Natural killer cell (primary cell): ENCODE measurements around the gene ENDOV. TPM values are rescaled to one million over a fixed set of nuclear protein-coding genes. Genes with fewer than 3 reads are reported as not detected.

ENCODE experiments used
- ATAC-seq, 3 donors: fragments of 150-1000 bp in 2 of 3; fragments of 200-7000 bp in 1 of 3; cut with Tn5 transposase; 1 replicate in 1 of 3; 2 replicates in 2 of 3; pipeline ENCODE4 v1.10.0; 2021; ENCODE audit warnings: mild to moderate bottlenecking in 2 of 3, moderate library complexity in 2 of 3
- DNase-seq, 2 donors: peaks; one replicate each; pipeline versions ENCODE4 v3.0.0 to v3.0.0-alpha.2; 2013 to 2021; ENCODE audit warnings: mixed read lengths in 1 of 2
- H3K27ac ChIP-seq: one replicate; pipeline ENCODE4 v1.5.1; 2013; ENCODE audit warnings: mild to moderate bottlenecking, low read length
- H3K27me3 ChIP-seq: one replicate; pipeline ENCODE4 v1.6.1; 2013; ENCODE audit warnings: low read length; ENCODE audit not compliant: control insufficient read depth, insufficient read depth
- H3K36me3 ChIP-seq: one replicate; pipeline ENCODE4 v1.6.1; 2013; ENCODE audit warnings: low read length; ENCODE audit not compliant: control insufficient read depth, insufficient read depth
- H3K4me1 ChIP-seq: one replicate; pipeline ENCODE4 v1.6.1; 2013; ENCODE audit warnings: low read length; ENCODE audit not compliant: control insufficient read depth, insufficient read depth
- H3K4me3 ChIP-seq: one replicate; pipeline ENCODE4 v1.5.1; 2013; ENCODE audit warnings: low read length
- H3K9me3 ChIP-seq: one replicate; pipeline ENCODE4 v1.6.1; 2013; ENCODE audit warnings: low read length; ENCODE audit not compliant: control insufficient read depth, insufficient read depth
- H3K27ac Mint-ChIP-seq, 2 donors: one replicate each; pipeline ENCODE4 v1.8.0; 2022; ENCODE audit warnings: mild to moderate bottlenecking in 2 of 2, mixed read lengths in 2 of 2, moderate library complexity in 1 of 2
- H3K27me3 Mint-ChIP-seq, 2 donors: one replicate each; pipeline ENCODE4 v1.8.0; 2022; ENCODE audit warnings: low read depth in 2 of 2, mixed read lengths in 2 of 2
- H3K36me3 Mint-ChIP-seq: one replicate; pipeline ENCODE4 v1.8.0; 2022; ENCODE audit warnings: mixed read lengths
- H3K4me1 Mint-ChIP-seq, 2 donors: one replicate each; pipeline ENCODE4 v1.8.0; 2022; ENCODE audit warnings: mixed read lengths in 2 of 2
- H3K4me3 Mint-ChIP-seq: one replicate; pipeline ENCODE4 v1.8.0; 2022; ENCODE audit warnings: mild to moderate bottlenecking, moderate library complexity, mixed read lengths
- H3K9me3 Mint-ChIP-seq, 2 donors: one replicate each; pipeline ENCODE4 v1.8.0; 2022; ENCODE audit warnings: mixed read lengths in 2 of 2
- CTCF ChIP-seq: fragments of 200-600 bp; IDR thresholded peaks from one replicate; pipeline ENCODE4 v1.8.0; 2022; ENCODE audit warnings: antibody characterized with exemption
- WGBS: methylation state at CpG from one replicate; pipeline ENCODE4 v1.1.7; 2013; ENCODE audit warnings: missing lambda C conversion rate; ENCODE audit not compliant: insufficient coverage; 5-methylcytosine and 5-hydroxymethylcytosine counted together
- intact Hi-C: fragments of 100-400 bp; cut with micrococcal nuclease; formaldehyde crosslinking; loops from one replicate; pipeline ENCODE4 v1.14.2; 2022
- total RNA-seq, 4 donors: library from RNA; stranded (reverse); fragments of 120-200 nt in 1 of 4; gene quantifications; one replicate each; pipeline versions ENCODE4 v1.2.3 to v1.2.4, GENCODE V29; 2013 to 2022

The ENDOV gene
- total RNA-seq, 3 donors from 2014 or later (not counting 1 experiment from before 2014, with no cell fraction given): 17.7 to 24.9 (median 18.8) TPM

- no peak for DNase-seq
- Histone ChIP-seq H3K4me3 (no peak overlapping the region), H3K4me1 (peaks cover 18% of the 10 kb centered on the region), H3K27me3 (no peaks in the 10 kb centered on the region), H3K27ac (no peak overlapping the region), H3K36me3 (no peaks in the 10 kb centered on the region), H3K9me3 (no peaks in the 10 kb centered on the region)
- H3K27ac Mint-ChIP-seq: peak overlapping the region in 1 of 2 donors; percentile 31
- no peak for ATAC-seq
- H3K4me1 Mint-ChIP-seq: peaks cover 15 to 22% of the 10 kb centered on the region in 2 donors
- H3K36me3 Mint-ChIP-seq: no peaks in the 10 kb centered on the region
- no peaks in the 10 kb centered on the region for H3K9me3 Mint-ChIP-seq
- no peak for TF ChIP-seq CTCF
- intact Hi-C loops: no loop called here
- H3K27me3 Mint-ChIP-seq: no peaks in the 10 kb centered on the region
- H3K4me3 Mint-ChIP-seq: no peak overlapping the region
- 82% methylated on average over 9 of the region's 9 CpGs for WGBS
Observed at GRCh38 chr17:80451104-80451775, 36.3 kb downstream of the ENDOV start.

GRCh38 chr17:80452173-80452915 lies 37.4 kb downstream of the ENDOV start:
- Mint-ChIP-seq H3K4me1 (peaks cover 20 to 23% of the 10 kb centered on the region in 2 donors), H3K27ac (peak overlapping the region in 1 of 2 donors; percentile 45), H3K9me3 (no peaks in the 10 kb centered on the region), H3K27me3 (no peaks in the 10 kb centered on the region), H3K4me3 (peak overlapping the region; percentile 9), H3K36me3 (no peaks in the 10 kb centered on the region)
- DNase-seq (no peak), ATAC-seq (no peak)
- no peaks in the 10 kb centered on the region for H3K9me3 ChIP-seq
- H3K4me3 ChIP-seq: no peak overlapping the region
- H3K27me3 ChIP-seq: no peaks in the 10 kb centered on the region
- H3K27ac ChIP-seq: no peak overlapping the region
- 90% methylated on average over 14 of the region's 14 CpGs for WGBS
- H3K36me3 ChIP-seq: no peaks in the 10 kb centered on the region
- H3K4me1 ChIP-seq: peaks cover 29% of the 10 kb centered on the region
- intact Hi-C loops: no loop called here
- TF ChIP-seq CTCF: no peak

GRCh38 chr17:80453126-80453997 lies 38.4 kb downstream of the ENDOV start:
- no peak overlapping the region for H3K27ac ChIP-seq
- ATAC-seq (no peak), DNase-seq (no peak)
- H3K36me3 ChIP-seq: no peaks in the 10 kb centered on the region
- Mint-ChIP-seq H3K9me3 (no peaks in the 10 kb centered on the region), H3K36me3 (no peaks in the 10 kb centered on the region), H3K27ac (peak overlapping the region; percentile 97 to 99), H3K4me3 (peak overlapping the region; percentile 85), H3K4me1 (peaks cover 26 to 29% of the 10 kb centered on the region in 2 donors), H3K27me3 (peaks cover 0 to 2% of the 10 kb centered on the region in 2 donors)
- WGBS: 90% methylated on average over 19 of the region's 19 CpGs
- H3K4me1 ChIP-seq: peaks cover 39% of the 10 kb centered on the region
- H3K9me3 ChIP-seq: no peaks in the 10 kb centered on the region
- intact Hi-C loops: no loop called here
- H3K27me3 ChIP-seq: no peaks in the 10 kb centered on the region
- no peak for TF ChIP-seq CTCF
- H3K4me3 ChIP-seq: no peak overlapping the region
